GM19043 (cell line): ENCODE results near the gene NPDC1.
"Not testable (repeated sequence)": the region's sequence is repeated elsewhere in the genome, so short reads cannot be mapped to it uniquely, and the experiment has no call there.

Source experiments
- ATAC-seq: cut with Tn5 transposase; IDR thresholded peaks from one replicate; pipeline ENCODE4 v1.9.1; 2021; ENCODE audit warnings: low read depth; ENCODE audit not compliant: unreplicated experiment

The NPDC1 gene

GRCh38 chr9:137042751-137043727 is 2.9 kb downstream of the NPDC1 start:
- ATAC-seq, result no peak

GRCh38 chr9:137041124-137041523 is 4.9 kb downstream of the NPDC1 start:
- ATAC-seq, result no peak

GRCh38 chr9:137040568-137040967 is 5.4 kb downstream of the NPDC1 start:
- no peak for ATAC-seq

GRCh38 chr9:137039611-137040366 is 6.2 kb downstream of the NPDC1 start:
- ATAC-seq, result no peak

- ATAC-seq, result no peak
These were observed 7.1 kb downstream of the NPDC1 start for GRCh38 chr9:137038916-137039315.

GRCh38 chr9:137037483-137037882 is 8.5 kb downstream of the NPDC1 start:
- no peak for ATAC-seq

GRCh38 chr9:137037035-137037434 is 8.9 kb downstream of the NPDC1 start:
- ATAC-seq, result no peak

GRCh38 chr9:137035937-137036336 is 10.0 kb downstream of the NPDC1 start:
- no peak for ATAC-seq

- ATAC-seq, result no peak
These were observed 10.5 kb downstream of the NPDC1 start for GRCh38 chr9:137035507-137035834.

- ATAC-seq, result peak; percentile 52
These were observed 11.1 kb downstream of the NPDC1 start for GRCh38 chr9:137034709-137035506.

- ATAC-seq, result no peak
These were observed 11.8 kb downstream of the NPDC1 start for GRCh38 chr9:137034039-137034708.

- ATAC-seq, result not testable (repeated sequence)
These were observed 12.5 kb downstream of the NPDC1 start for GRCh38 chr9:137033481-137033880.

- no peak for ATAC-seq
These were observed 13.1 kb downstream of the NPDC1 start for GRCh38 chr9:137032858-137033257.

GRCh38 chr9:137031904-137032640 is 13.9 kb downstream of the NPDC1 start, which contains the start of gene FUT7:
Gene FUT7, minus strand, starts transcription at chr9:137032088. Its CDS starts 97 bp downstream, at chr9:137031991.
- ATAC-seq, result no peak

GRCh38 chr9:137030538-137031527 is 15.1 kb downstream of the NPDC1 start:
- ATAC-seq, result no peak

- no peak for ATAC-seq
These were observed 16.0 kb downstream of the NPDC1 start for GRCh38 chr9:137030006-137030405.

GRCh38 chr9:137029058-137029936 is 16.7 kb downstream of the NPDC1 start:
- no peak for ATAC-seq
